Subcutaneous adipose tissue (tissue), 4 donors: Measurements from ENCODE around the gene POU6F2. TPM values are rescaled to one million over a fixed set of nuclear protein-coding genes. Genes with fewer than 3 reads are reported as not detected.

Source experiments
- CTCF ChIP-seq: fragments of 450-650 bp; IDR thresholded peaks from one replicate; pipeline ENCODE4 v1.5.1; 2016; ENCODE audit warnings: low read depth, mild to moderate bottlenecking, control low read depth, antibody characterized with exemption, moderate library complexity
- total RNA-seq, 4 donors: library from RNA; depleted of rRNA; stranded (reverse); fragments of >200 nt; gene quantifications; one replicate each; pipeline ENCODE4 v1.1.0, GENCODE V29; 2016

The POU6F2 gene
- total RNA-seq, 4 donors from 2014 or later = not detected

GRCh38 chr7:39432368-39432767 lies 454.7 kb downstream of the POU6F2 start:
- TF ChIP-seq CTCF = no peak

DNA sequence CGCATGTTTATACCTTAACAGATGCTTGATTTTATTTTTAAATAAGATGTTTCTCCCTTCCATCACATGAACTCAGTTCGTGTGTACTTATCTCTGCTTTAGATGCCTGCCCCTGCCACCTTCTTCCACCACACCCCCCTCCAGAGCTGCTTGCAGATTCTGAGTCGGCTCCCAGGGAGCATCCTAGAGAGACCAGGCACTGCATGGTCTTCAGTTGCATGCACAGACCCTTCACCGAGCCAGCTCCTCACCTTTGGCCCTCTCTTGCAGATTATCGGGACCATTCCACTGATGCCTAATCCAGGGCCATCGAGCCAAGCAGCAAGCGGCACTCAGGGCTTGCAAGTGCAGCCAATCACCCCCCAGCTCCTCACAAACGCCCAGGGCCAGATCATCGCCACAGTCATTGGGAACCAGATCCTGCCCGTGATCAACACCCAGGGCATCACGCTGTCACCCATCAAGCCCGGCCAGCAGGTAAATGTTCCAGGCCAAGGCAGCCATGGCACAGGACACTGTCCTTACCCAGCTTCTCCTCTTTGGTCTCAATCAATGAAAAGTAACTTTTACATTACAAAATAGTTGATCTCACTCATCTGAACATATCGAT lies 455.2 kb downstream of the POU6F2 start:
- TF ChIP-seq CTCF = no peak

- TF ChIP-seq CTCF = no peak
Measured at GRCh38 chr7:39433550-39433949, 455.8 kb downstream of the POU6F2 start.

GRCh38 chr7:39434012-39434411 lies 456.3 kb downstream of the POU6F2 start:
- TF ChIP-seq CTCF = no peak

DNA sequence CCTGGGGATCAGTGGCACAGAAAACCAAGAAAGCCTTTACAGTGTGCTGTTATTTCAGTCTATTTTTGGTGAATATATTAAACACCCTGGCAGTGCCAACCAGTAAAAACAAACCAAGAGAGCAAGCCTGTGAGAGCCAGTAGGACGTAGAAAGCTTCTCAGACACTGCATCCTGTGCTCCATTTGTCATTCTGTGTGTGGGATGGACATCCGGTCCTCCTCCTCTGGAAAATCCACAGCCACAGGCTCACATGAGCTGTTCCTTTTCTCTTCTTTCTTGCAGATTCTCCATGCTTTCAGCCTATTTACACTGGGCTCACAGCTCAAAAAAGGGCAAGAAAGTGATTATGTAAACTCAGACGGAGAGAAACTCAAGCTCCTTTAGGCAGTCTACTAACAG lies 468.8 kb downstream of the POU6F2 start:
- no peak for TF ChIP-seq CTCF

DNA sequence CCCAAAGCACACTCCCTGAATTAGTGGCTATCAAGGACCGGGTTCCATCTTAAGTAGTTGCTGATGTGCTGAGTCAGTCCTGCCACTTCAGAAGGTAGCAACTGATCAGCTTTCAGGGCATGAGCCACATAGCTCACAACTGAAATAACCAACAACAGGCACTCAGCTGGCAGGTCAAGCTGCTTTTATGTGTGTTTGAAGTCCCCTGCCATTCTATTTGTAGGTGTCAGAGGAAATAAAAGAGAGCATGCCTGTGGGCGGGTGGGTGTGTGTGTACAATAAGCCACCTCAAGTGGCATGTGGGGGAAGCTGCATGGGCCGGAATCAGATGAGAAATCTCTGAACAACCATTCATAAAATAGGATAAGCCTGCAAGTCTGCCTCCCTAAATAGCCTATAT lies 474.2 kb downstream of the POU6F2 start:
- no peak for TF ChIP-seq CTCF

DNA sequence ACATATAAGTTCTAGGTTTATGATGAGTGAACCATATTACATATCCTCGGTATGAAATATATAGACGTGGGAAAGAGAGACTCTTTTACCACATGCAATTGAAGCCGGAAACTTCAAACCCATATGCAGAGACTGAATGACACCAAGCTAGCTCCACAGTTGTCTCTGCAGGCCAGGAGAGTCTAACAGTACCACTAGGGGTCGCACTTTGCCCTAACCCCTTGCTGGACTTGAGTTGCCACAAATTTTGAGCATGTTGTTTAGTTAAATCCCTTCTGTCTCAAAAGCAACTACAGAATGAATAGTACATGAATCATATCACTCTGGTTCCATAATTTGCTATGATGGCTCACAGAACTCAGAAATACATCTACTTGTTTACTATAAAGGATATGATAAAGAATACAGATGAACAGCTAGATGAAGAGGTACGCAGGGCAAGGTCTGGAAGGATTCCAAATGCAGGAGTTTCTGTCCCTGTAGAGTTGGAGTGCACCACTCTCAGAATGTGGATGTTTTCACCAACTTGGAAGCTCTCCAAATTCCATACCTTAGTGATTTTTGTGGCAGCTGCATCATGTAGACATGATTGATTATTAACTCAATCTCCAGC lies 476.1 kb downstream of the POU6F2 start:
- TF ChIP-seq CTCF = no peak
